Common myeloid progenitor, CD34-positive (primary cell): ENCODE measurements around the gene CYP2A6.
"Not testable (repeated sequence)": the region's sequence is repeated elsewhere in the genome, so short reads cannot be mapped to it uniquely, and the experiment has no call there.

Source experiments
- CTCF ChIA-PET: fragments of 350-600 bp; sonication (Branson Sonifier 250); formaldehyde crosslinking; loops from one replicate; lab custom pipeline; 2021; ENCODE audit warnings: antibody characterized with exemption; lab: Charles Lee
- POLR2A ChIA-PET: fragments of 350-600 bp; sonication (Branson Sonifier 250); formaldehyde crosslinking; loops from one replicate; lab custom pipeline; 2021; ENCODE audit warnings: antibody characterized with exemption; lab: Charles Lee
- DNase-seq, 3 donors: peaks; one replicate each; pipeline versions ENCODE4 v3.0.0 to v3.0.0-alpha.2; 2013
- H3K27ac ChIP-seq, 2 experiments: 1 replicate in 1 of 2; 2 replicates in 1 of 2; pipeline ENCODE4 v1.7.0; 2013; ENCODE audit warnings: inconsistent platforms in 2 of 2, low read length in 2 of 2, mild to moderate bottlenecking in 2 of 2, low read depth in 1 of 2, moderate library complexity in 1 of 2; ENCODE audit not compliant: severe bottlenecking in 2 of 2, insufficient read depth in 1 of 2, poor library complexity in 1 of 2
- H3K27me3 ChIP-seq, 5 experiments: replicated peaks in 2 of 5; 1 replicate in 3 of 5; 2 replicates in 2 of 5; pipeline versions ENCODE4 v1.6.1 to v1.7.0; 2013; ENCODE audit warnings: low read length in 4 of 5, mild to moderate bottlenecking in 2 of 5, moderate library complexity in 2 of 5, inconsistent platforms in 1 of 5; ENCODE audit not compliant: insufficient read depth in 5 of 5, control insufficient read depth in 4 of 5
- H3K36me3 ChIP-seq, 4 experiments: 1 replicate in 2 of 4; 2 replicates in 2 of 4; pipeline versions ENCODE4 v1.6.1 to v1.7.0; 2013; ENCODE audit warnings: low read length in 3 of 4, control low read depth in 1 of 4, mild to moderate bottlenecking in 1 of 4; ENCODE audit not compliant: control insufficient read depth in 4 of 4, insufficient read depth in 4 of 4
- H3K4me1 ChIP-seq, 4 experiments: 1 replicate in 3 of 4; 2 replicates in 1 of 4; pipeline versions ENCODE4 v1.6.1 to v1.7.1; 2013; ENCODE audit warnings: low read length in 3 of 4, mild to moderate bottlenecking in 3 of 4, control low read depth in 1 of 4, inconsistent platforms in 1 of 4, moderate library complexity in 1 of 4; ENCODE audit not compliant: control insufficient read depth in 4 of 4, insufficient read depth in 4 of 4; ENCODE audit errors: control extremely low read depth in 1 of 4
- H3K4me3 ChIP-seq, 7 experiments: 1 replicate in 4 of 7; 2 replicates in 3 of 7; pipeline versions ENCODE4 v1.5.1 to v1.7.0; 2013; ENCODE audit warnings: mild to moderate bottlenecking in 7 of 7, low read length in 6 of 7, moderate library complexity in 6 of 7, inconsistent platforms in 2 of 7, low read depth in 2 of 7, control low read depth in 1 of 7; ENCODE audit not compliant: insufficient read depth in 4 of 7, control insufficient read depth in 1 of 7; ENCODE audit errors: extremely low read depth in 1 of 7
- H3K9me3 ChIP-seq, 5 experiments: 1 replicate in 4 of 5; 2 replicates in 1 of 5; pipeline versions ENCODE4 v1.6.1 to v1.7.1; 2013; ENCODE audit warnings: low read length in 4 of 5, mild to moderate bottlenecking in 2 of 5, inconsistent platforms in 1 of 5, low read depth in 1 of 5, moderate library complexity in 1 of 5; ENCODE audit not compliant: control insufficient read depth in 4 of 5, insufficient read depth in 2 of 5; ENCODE audit errors: control extremely low read depth in 1 of 5
- WGBS: methylation state at CpG from one replicate; pipeline ENCODE4 v1.1.5; 2013; ENCODE audit not compliant: insufficient coverage; 5-methylcytosine and 5-hydroxymethylcytosine counted together

The CYP2A6 gene

GRCh38 chr19:40815223-40815622, 35.0 kb downstream of the CYP2A6 start:
- H3K4me1 ChIP-seq, result peaks cover 0 to 38% (median 26%) of the 10 kb centered on the region in 4 experiments
- H3K4me3 ChIP-seq, result no peak overlapping the region
- POLR2A ChIA-PET, result no interaction called here
- CTCF ChIA-PET, result no interaction called here
- DNase-seq, result no peak
- 100% methylated on average over 2 of the region's 4 CpGs for WGBS
- H3K27ac ChIP-seq, result no peak overlapping the region
- peaks cover 0 to under 1% (median 0%) of the 10 kb centered on the region in 4 experiments for H3K36me3 ChIP-seq
- no peaks in the 10 kb centered on the region for H3K9me3 ChIP-seq
- H3K27me3 ChIP-seq, result no peaks in the 10 kb centered on the region

- H3K4me3 ChIP-seq, result no peak overlapping the region
- no peaks in the 10 kb centered on the region for H3K27me3 ChIP-seq
- H3K4me1 ChIP-seq, result peaks cover 0 to 26% (median 18%) of the 10 kb centered on the region in 4 experiments
- ChIA-PET POLR2A (no interaction called here), CTCF (interaction anchor here (1.2 kb wide), 1 partner anchor 10 kb away, joined by 4 read pairs; no protein-coding TSS in a partner anchor)
- peaks cover 2 to 20% (median 11%) of the 10 kb centered on the region in 4 experiments for H3K36me3 ChIP-seq
- no peaks in the 10 kb centered on the region for H3K9me3 ChIP-seq
- DNase-seq, result no peak
- WGBS, result 100% methylated on average over 1 of the region's 4 CpGs
- no peak overlapping the region for H3K27ac ChIP-seq
Observed at GRCh38 chr19:40813182-40813581, 37.1 kb downstream of the CYP2A6 start.

GRCh38 chr19:40812571-40812970, 37.7 kb downstream of the CYP2A6 start:
- Histone ChIP-seq H3K36me3 (peaks cover 2 to 26% (median 16%) of the 10 kb centered on the region in 4 experiments), H3K4me3 (peak overlapping the region in 1 of 7 experiments; percentile 67), H3K4me1 (peaks cover 0 to 25% (median 18%) of the 10 kb centered on the region in 4 experiments)
- CTCF ChIA-PET, result interaction anchor here (0.6 to 1.2 kb wide), 2 partner anchors 9 to 178 kb away, joined by 4 read pairs; no protein-coding TSS in a partner anchor
- H3K27ac ChIP-seq, H3K9me3 ChIP-seq, POLR2A ChIA-PET, H3K27me3 ChIP-seq, DNase-seq: not testable (repeated sequence)
- whole genome bisulfite sequencing, result 80% methylated on average over 7 of the region's 7 CpGs

- WGBS, result 2% methylated on average over 13 of the region's 35 CpGs
- POLR2A ChIA-PET, result no interaction called here
- Histone ChIP-seq H3K27me3 (no peaks in the 10 kb centered on the region), H3K4me3 (peak overlapping the region; percentile 27 to 81 (median 53)), H3K4me1 (peaks cover 0 to 33% (median 23%) of the 10 kb centered on the region in 4 experiments), H3K27ac (peak overlapping the region in 1 of 2 experiments; percentile 25), H3K9me3 (no peaks in the 10 kb centered on the region), H3K36me3 (peaks cover 2 to 35% (median 19%) of the 10 kb centered on the region in 4 experiments)
- peak; percentile 22 to 39 (median 33) for DNase-seq
- CTCF ChIA-PET, result interaction anchor here (1.2 kb wide), 1 partner anchor 8 kb away, joined by 4 read pairs; no protein-coding TSS in a partner anchor
Observed at GRCh38 chr19:40811478-40812341, 38.5 kb downstream of the CYP2A6 start.

GRCh38 chr19:40810649-40811408, 39.4 kb downstream of the CYP2A6 start:
- DNase-seq, result peak; percentile 21 to 65 (median 25)
- CTCF ChIA-PET, POLR2A ChIA-PET, H3K27me3 ChIP-seq, H3K9me3 ChIP-seq: not testable (repeated sequence)
- Histone ChIP-seq H3K4me3 (peak overlapping the region; percentile 41 to 81 (median 53)), H3K27ac (peak overlapping the region in 1 of 2 experiments; percentile 25), H3K4me1 (peaks cover 0 to 42% (median 31%) of the 10 kb centered on the region in 4 experiments), H3K36me3 (peaks cover 2 to 43% (median 19%) of the 10 kb centered on the region in 4 experiments)
- WGBS, result 14% methylated on average over 23 of the region's 65 CpGs

- CTCF ChIA-PET, result no interaction called here
- Histone ChIP-seq H3K9me3 (no peaks in the 10 kb centered on the region), H3K4me1 (peaks cover 0 to 48% (median 37%) of the 10 kb centered on the region in 4 experiments), H3K27ac (peak overlapping the region in 1 of 2 experiments; percentile 25), H3K27me3 (no peaks in the 10 kb centered on the region), H3K4me3 (peak overlapping the region in 3 of 7 experiments; percentile 42 to 77 (median 67)), H3K36me3 (peaks cover 2 to 50% (median 20%) of the 10 kb centered on the region in 4 experiments)
- WGBS, result 95% methylated on average over 4 of the region's 14 CpGs
- DNase-seq, result no peak
- POLR2A ChIA-PET, result no interaction called here
Observed at GRCh38 chr19:40810160-40810559, 40.1 kb downstream of the CYP2A6 start.
